Mucosa of descending colon (tissue), 3 donors: Measurements from ENCODE around the gene LIMS2. TPM values are rescaled to one million over a fixed set of nuclear protein-coding genes. Genes with fewer than 3 reads are reported as not detected.

Experiments
- ATAC-seq: fragments of 200-7000 bp; cut with Tn5 transposase; one replicate; pipeline ENCODE4 v1.9.1; 2020; ENCODE audit warnings: mild to moderate bottlenecking, moderate library complexity
- DNase-seq, 3 donors: peaks; one replicate each; pipeline ENCODE4 v3.0.0-alpha.2; 2020
- H3K36me3 ChIP-seq: fragments of 200-600 bp; one replicate; pipeline ENCODE4 v1.8.0; 2021; ENCODE audit warnings: low read depth, mild to moderate bottlenecking
- H3K4me1 ChIP-seq: fragments of 200-600 bp; one replicate; pipeline ENCODE4 v1.8.0; 2021; ENCODE audit warnings: low read depth, mild to moderate bottlenecking
- H3K4me3 ChIP-seq: fragments of 200-600 bp; one replicate; pipeline ENCODE4 v1.8.0; 2021; ENCODE audit warnings: mild to moderate bottlenecking
- H3K9me3 ChIP-seq: fragments of 200-600 bp; one replicate; pipeline ENCODE4 v1.8.0; 2021; ENCODE audit warnings: mild to moderate bottlenecking
- CTCF ChIP-seq: fragments of 200-600 bp; IDR thresholded peaks from one replicate; pipeline ENCODE4 v1.8.0; 2022; ENCODE audit warnings: antibody characterized with exemption, mild to moderate bottlenecking
- intact Hi-C, 2 donors: fragments of 100-400 bp; cut with DNase I in 1 of 2; cut with micrococcal nuclease in 1 of 2; formaldehyde crosslinking; loops; one replicate each; pipeline versions ENCODE4 v1.11.0 to v1.11.1; 2022; cut with DNase I, micrococcal nuclease
- total RNA-seq, 3 donors: library from RNA; stranded (reverse); fragmentation: NEBNext Ultra II Directional in 2 of 3; extraction: Animal tissue kit (Norgen Biotek cat#: 25700) in 2 of 3; gene quantifications; one replicate each; pipeline versions ENCODE4 v1.2.1 to v1.2.4, GENCODE V29; 2021 to 2023
- donor health status: DM: no; HTN: no; CAD: no; lungs with moderate emphysema.
- donor health status: DM: no; HTN: no; CAD: no.
- donor health status: DM: no; HTN: yes; CAD: no.

LIMS2 gene
- total RNA-seq, 3 donors from 2014 or later: 12.5 to 478 (median 29.9) TPM

DNA sequence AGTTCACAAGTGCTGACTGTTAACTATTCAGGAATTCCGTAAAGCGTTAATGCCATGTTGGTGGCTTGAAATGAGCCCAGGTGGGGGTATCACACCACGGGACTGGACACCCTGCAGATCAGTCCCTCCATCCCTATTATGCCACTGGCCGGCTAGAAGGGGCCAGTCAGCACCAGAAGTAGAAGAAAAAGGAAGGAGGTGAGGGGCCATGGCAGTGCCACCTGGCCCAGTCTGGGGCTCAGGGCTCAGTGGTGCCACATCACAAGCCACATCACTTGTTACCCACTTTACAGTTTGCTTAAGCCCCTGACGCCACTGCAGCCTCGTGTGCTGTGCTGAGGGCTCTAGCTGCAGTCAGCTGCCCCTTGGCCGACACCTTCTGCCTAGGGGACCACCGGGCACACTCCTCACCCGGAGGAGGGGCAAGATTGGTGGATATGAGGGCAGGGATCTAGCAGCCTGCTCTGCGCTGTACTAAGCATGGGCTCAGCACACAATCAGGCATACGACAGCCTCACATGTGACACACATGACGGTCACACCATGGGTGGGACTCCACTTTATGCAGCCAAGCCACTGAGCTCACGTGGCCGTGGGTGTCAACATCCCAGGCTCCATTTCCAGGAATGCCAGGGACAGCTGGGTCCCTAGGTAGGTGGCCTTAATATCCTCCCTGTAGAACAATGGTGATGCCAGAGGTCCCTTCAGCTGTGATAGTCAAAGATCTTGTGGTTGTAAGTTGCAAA lies 3.6 kb downstream of the LIMS2 start:
- H3K4me1 ChIP-seq: peaks cover 6% of the 10 kb centered on the region
- intact Hi-C loops: no loop called here
- DNase-seq: no peak

DNA sequence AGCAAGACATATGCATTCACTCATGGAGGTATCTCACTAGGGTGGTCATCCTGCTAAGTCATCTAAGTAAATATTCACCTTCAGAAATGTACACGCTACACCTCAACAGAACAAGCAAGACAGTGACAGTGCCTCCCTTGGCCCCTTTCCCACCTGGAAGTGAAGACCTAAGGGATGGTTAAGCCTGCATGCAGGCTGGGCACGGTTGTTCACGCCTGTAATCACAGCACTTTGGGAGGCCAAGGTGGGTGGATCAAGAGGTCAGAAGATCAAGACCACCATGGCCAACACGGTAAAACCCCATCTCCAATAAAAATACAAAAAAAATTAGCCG lies 4.4 kb downstream of the LIMS2 start:
- H3K9me3 ChIP-seq: no peaks in the 10 kb centered on the region
- intact Hi-C loops: no loop called here
- no peaks in the 10 kb centered on the region for H3K36me3 ChIP-seq
- ATAC-seq (no peak), DNase-seq (no peak)
- H3K4me3 ChIP-seq: no peak overlapping the region
- TF ChIP-seq CTCF: no peak
- peaks cover 8% of the 10 kb centered on the region for H3K4me1 ChIP-seq

More for the DNA sequence above, 3.6 kb downstream of the LIMS2 start:
- no peak for TF ChIP-seq CTCF
- ATAC-seq: no peak
- no peak overlapping the region for H3K4me3 ChIP-seq
- no peaks in the 10 kb centered on the region for H3K9me3 ChIP-seq
- no peaks in the 10 kb centered on the region for H3K36me3 ChIP-seq

DNA sequence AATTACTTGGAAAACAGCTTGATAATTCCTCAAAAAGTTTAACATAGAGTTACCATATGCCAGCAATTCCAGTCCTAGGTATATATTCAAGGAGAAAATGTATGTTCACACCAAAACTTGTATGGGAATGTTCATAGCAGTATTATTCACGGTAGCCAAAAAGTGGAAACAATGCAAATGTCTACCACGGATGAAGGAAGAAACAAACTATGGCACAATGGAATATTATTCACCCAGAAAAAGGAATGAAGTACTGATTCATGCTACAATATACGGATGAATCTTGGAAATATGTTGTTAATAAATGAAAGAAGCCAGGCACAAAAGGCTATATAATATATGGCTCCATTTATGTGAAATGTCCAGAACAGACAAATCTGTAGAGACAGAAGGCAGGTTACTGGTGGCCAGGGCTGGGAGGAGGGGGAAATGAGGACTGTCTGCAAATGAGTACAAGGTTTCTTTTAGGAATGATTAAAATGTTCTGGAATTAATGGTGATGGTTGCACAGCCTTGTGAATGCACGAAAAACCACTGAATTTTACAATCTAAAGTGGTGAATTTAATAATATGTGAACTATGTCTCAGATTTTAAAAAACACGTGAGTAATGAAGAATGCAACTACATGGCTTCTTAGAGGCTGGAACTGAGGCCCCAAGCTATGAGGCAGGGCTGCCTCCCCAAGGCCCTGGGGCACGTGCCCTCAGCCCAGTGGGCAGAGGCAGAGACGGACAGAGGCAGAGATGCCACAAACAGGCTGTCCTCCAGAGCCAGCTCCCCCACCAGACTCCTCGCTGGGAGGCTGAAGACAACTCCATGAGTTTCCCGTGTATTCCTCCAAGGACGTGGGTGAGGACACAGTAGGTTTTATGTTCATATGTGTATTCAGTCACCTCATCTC lies 5.0 kb downstream of the LIMS2 start:
- TF ChIP-seq CTCF: no peak
- intact Hi-C loops: no loop called here
- Histone ChIP-seq H3K9me3 (no peaks in the 10 kb centered on the region), H3K36me3 (no peaks in the 10 kb centered on the region), H3K4me1 (peaks cover 3% of the 10 kb centered on the region), H3K4me3 (no peak overlapping the region)
- no peak for DNase-seq
- no peak for ATAC-seq

GRCh38 chr2:127669056-127669455 lies 6.3 kb downstream of the LIMS2 start:
- DNase-seq (no peak), ATAC-seq (no peak)
- Histone ChIP-seq H3K36me3 (no peaks in the 10 kb centered on the region), H3K4me1 (peaks cover 4% of the 10 kb centered on the region), H3K9me3 (no peaks in the 10 kb centered on the region), H3K4me3 (no peak overlapping the region)
- TF ChIP-seq CTCF: no peak
- intact Hi-C loops: no loop called here

DNA sequence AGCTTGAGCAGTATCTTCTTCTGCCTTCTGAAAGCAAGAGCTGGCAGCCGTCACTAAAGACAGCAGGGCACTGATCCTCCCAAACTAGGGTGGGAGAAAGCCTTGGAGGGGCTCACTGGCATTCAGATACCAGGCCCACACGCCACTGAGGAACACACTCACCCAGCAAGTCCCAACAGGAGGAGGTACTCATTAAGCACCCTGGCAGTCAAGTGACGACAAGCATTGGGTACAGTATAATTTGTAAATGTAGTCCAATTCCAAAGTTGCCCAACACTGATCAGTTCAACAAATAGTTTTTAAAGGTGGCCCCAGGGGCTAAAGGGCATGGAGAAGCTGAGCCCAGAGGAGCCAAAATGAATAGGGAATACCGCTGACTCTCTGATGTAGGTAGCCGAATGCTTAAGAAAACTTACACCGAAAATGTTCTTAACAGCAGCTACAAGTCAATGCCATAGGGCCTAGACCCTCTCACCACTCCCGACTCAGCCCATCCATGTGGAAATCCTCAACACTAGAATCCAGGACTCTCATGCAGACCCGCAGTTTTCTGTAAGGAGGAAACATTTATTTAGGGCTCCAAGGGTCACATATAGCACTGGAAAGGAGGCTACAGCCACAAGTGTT lies 9.9 kb downstream of the LIMS2 start:
- no peak for DNase-seq
- no peak for TF ChIP-seq CTCF
- intact Hi-C loops: no loop called here
- Histone ChIP-seq H3K36me3 (no peaks in the 10 kb centered on the region), H3K4me3 (no peak overlapping the region), H3K4me1 (peaks cover 4% of the 10 kb centered on the region), H3K9me3 (no peaks in the 10 kb centered on the region)
- no peak for ATAC-seq
